HG03575 (cell line): ENCODE data around the gene KRTAP1-4.

Experiments used
- ATAC-seq: cut with Tn5 transposase; IDR thresholded peaks from one replicate; pipeline ENCODE4 v1.9.1; 2021; ENCODE audit not compliant: unreplicated experiment, insufficient number of reproducible peaks, low FRiP score; ENCODE audit errors: extremely low read depth

KRTAP1-4 gene

GRCh38 chr17:40980117-40980516, 49.9 kb downstream of the KRTAP1-4 start:
- no peak for ATAC-seq
